ENCODE data around the gene REPIN1. TPM values are rescaled to one million over a fixed set of nuclear protein-coding genes. Genes with fewer than 3 reads are reported as not detected.

Gene REPIN1
- total RNA-seq, 1 experiment from 2014 or later, result 106 TPM

- no peaks in the 10 kb centered on the region for H3K9me2 ChIP-seq (ENCODE audit: insufficient read depth)
- no peaks in the 10 kb centered on the region for H3K27me3 ChIP-seq (ENCODE audit: insufficient read depth, low read length)
- peak overlapping the region; percentile 56 for H3K27ac ChIP-seq (ENCODE audit: low read depth, low read length)
- no peaks in the 10 kb centered on the region for H3K9me3 ChIP-seq (ENCODE audit: control insufficient read depth in 1 of 2, insufficient read depth in 1 of 2, low read depth in 1 of 2, low read length in 2 of 2)
- peak; percentile 65 for TF ChIP-seq TCF7L2 (IDR thresholded peaks at IDR 0.05; ENCODE audit: borderline replicate concordance, extremely low read depth, insufficient read depth, insufficient read length)
- TF ChIP-seq YY1 (IDR thresholded peaks at IDR 0.05; ENCODE audit: extremely low read depth, insufficient replicate concordance, low read depth, low read length), result peak; percentile 91
- peak; percentile 87 for TF ChIP-seq POLR2AphosphoS5 (IDR thresholded peaks at IDR 0.05; ENCODE audit: low read depth, low read length)
- no peak; the same call in 1 of the 2 replicates for TF ChIP-seq SIN3A (IDR thresholded peaks at IDR 0.05; ENCODE audit: low read depth)
- no peak for TF ChIP-seq EZH2phosphoT487 (IDR thresholded peaks at IDR 0.05; ENCODE audit: borderline replicate concordance)
- TF ChIP-seq ZFX (IDR thresholded peaks at IDR 0.05), result peak; percentile 92
- TF ChIP-seq, protein P1, sequence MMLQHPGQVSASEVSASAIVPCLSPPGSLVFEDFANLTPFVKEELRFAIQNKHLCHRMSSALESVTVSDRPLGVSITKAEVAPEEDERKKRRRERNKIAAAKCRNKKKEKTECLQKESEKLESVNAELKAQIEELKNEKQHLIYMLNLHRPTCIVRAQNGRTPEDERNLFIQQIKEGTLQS (IDR thresholded peaks at IDR 0.05), result no peak
- TF ChIP-seq, protein P2, sequence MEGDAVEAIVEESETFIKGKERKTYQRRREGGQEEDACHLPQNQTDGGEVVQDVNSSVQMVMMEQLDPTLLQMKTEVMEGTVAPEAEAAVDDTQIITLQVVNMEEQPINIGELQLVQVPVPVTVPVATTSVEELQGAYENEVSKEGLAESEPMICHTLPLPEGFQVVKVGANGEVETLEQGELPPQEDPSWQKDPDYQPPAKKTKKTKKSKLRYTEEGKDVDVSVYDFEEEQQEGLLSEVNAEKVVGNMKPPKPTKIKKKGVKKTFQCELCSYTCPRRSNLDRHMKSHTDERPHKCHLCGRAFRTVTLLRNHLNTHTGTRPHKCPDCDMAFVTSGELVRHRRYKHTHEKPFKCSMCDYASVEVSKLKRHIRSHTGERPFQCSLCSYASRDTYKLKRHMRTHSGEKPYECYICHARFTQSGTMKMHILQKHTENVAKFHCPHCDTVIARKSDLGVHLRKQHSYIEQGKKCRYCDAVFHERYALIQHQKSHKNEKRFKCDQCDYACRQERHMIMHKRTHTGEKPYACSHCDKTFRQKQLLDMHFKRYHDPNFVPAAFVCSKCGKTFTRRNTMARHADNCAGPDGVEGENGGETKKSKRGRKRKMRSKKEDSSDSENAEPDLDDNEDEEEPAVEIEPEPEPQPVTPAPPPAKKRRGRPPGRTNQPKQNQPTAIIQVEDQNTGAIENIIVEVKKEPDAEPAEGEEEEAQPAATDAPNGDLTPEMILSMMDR (IDR thresholded peaks at IDR 0.05 in 2 of 3, conservative IDR thresholded peaks at IDR 0.05 in 1 of 3; ENCODE audit: borderline replicate concordance in 1 of 3, insufficient read depth in 1 of 3, low read depth in 2 of 3, low read length in 2 of 3), result peak in 2 of 3 experiments; percentile 24 to 49; a peak in 3 of 6 replicates
- no peak; the same call in 1 of the 2 replicates for TF ChIP-seq SRF (IDR thresholded peaks at IDR 0.05; ENCODE audit: low read depth)
- TF ChIP-seq ZBTB33 (IDR thresholded peaks at IDR 0.05; ENCODE audit: extremely low read depth, insufficient replicate concordance, low read length), result peak; percentile 64
- peak; percentile 46 for TF ChIP-seq POLR2A (IDR thresholded peaks at IDR 0.05; ENCODE audit: borderline replicate concordance, extremely low read depth, insufficient read depth, insufficient read length)
- peak; percentile 91 for TF ChIP-seq MAX (IDR thresholded peaks at IDR 0.05)
- intact Hi-C loops (cut with micrococcal nuclease), result loop anchor here (1.0 to 5.0 kb wide), 2 partner anchors 25 to 38 kb away; partner anchors contain the start of gene REPIN1
- BruUV-seq (replicated peaks), result no TSS peak
- ATAC-seq, result peak; percentile 88
- peaks cover 19 to 40% of the 10 kb centered on the region in 2 experiments for H3K4me1 ChIP-seq (ENCODE audit: control insufficient read depth in 1 of 2, insufficient read depth in 2 of 2, low read length in 2 of 2)
- POLR2A ChIA-PET, result no interaction called here
- peak overlapping the region; percentile 88 for H3K4me2 ChIP-seq (ENCODE audit: low read length)
- no peaks in the 10 kb centered on the region for H3K36me3 ChIP-seq (ENCODE audit: control insufficient read depth in 1 of 2, insufficient read depth in 2 of 2, low read length in 2 of 2)
- H4K20me1 ChIP-seq (ENCODE audit: insufficient read depth), result no peaks in the 10 kb centered on the region
- H3K79me2 ChIP-seq (ENCODE audit: insufficient read depth, low read length), result no peaks in the 10 kb centered on the region
- peak; percentile 60 for DNase-seq (ENCODE audit: low read depth, low spot score)
- peak overlapping the region; percentile 26 for H2AFZ ChIP-seq (ENCODE audit: low read depth, low read length, poor library complexity, severe bottlenecking)
- peak overlapping the region; percentile 75 for H3K9ac ChIP-seq (ENCODE audit: low read length)
- CTCF ChIA-PET, result no interaction called here
- RAD21 ChIA-PET (ENCODE audit: low non-redundant PET in 1 of 2, low total read pairs in 2 of 2, uncharacterized antibody in 2 of 2, unreplicated experiment in 2 of 2), result no interaction called here
- peak overlapping the region; percentile 48 to 64 for H3K4me3 ChIP-seq (replicated peaks in 1 of 2; ENCODE audit: low read depth in 1 of 2, low read length in 2 of 2)
These were observed 36.4 kb downstream of the REPIN1 start for GRCh38 chr7:150404805-150405583.
